ENCODE measurements around the gene DET1.
"Not testable (repeated sequence)": the region's sequence is repeated elsewhere in the genome, so short reads cannot be mapped to it uniquely, and the experiment has no call there.

The DET1 gene

GRCh38 chr15:88493844-88494243 lies 52.6 kb downstream of the DET1 start:
- ATAC-seq: no peak
- no peak for DNase-seq

DNA sequence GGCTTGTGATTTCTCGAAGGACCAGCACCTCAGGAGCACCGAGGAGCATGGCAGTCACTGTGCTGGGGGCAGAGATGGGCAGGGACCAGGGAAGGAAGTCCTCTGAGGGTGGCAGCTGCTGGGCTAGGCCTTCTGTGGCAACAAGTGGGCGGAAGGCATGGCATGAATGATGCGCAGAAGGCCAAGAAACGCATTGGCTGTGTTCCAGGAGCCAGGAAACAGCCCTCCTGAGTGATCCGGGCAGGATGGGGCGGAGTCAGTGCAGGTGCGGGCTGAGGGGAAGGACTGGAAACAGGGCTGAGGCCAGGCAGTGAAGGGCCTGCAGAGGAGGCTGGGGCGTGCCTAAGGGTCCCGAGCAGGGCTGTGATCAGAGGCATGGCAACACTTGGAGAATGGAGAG lies 55.3 kb downstream of the DET1 start:
- no peak for ATAC-seq
- no peak for DNase-seq

GRCh38 chr15:88490036-88490435 lies 56.4 kb downstream of the DET1 start:
- no peak for ATAC-seq
- DNase-seq: no peak

GRCh38 chr15:88489321-88489720 lies 57.2 kb downstream of the DET1 start:
- ATAC-seq (no peak), DNase-seq (no peak)

GRCh38 chr15:88487796-88488523 lies 58.5 kb downstream of the DET1 start:
- ATAC-seq (no peak), DNase-seq (no peak)

- ATAC-seq (no peak), DNase-seq (no peak)
These were observed 59.2 kb downstream of the DET1 start for GRCh38 chr15:88487178-88487795.

GRCh38 chr15:88484682-88485331 lies 61.7 kb downstream of the DET1 start:
- no peak for DNase-seq
- no peak for ATAC-seq

DNA sequence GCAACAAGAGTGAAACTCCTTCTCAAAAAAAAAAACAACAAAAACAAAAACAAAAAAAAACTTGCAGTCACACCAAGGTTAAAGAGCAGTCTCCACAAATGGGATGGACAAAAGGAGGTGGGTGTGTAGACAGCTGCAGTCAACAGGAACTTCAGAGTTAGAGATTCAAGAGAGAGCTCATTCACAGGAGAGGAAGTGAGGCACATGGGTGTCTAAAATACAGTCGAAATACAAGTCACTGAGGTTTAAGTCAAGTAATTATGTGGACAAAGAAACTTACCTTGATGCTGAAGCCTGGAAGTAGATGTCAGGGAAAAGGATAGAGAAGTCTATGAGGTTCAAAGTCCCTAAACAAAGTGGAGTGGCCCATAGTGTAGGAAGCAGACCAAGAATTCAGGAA lies 64.2 kb downstream of the DET1 start:
- ATAC-seq (no peak), DNase-seq (no peak)

DNA sequence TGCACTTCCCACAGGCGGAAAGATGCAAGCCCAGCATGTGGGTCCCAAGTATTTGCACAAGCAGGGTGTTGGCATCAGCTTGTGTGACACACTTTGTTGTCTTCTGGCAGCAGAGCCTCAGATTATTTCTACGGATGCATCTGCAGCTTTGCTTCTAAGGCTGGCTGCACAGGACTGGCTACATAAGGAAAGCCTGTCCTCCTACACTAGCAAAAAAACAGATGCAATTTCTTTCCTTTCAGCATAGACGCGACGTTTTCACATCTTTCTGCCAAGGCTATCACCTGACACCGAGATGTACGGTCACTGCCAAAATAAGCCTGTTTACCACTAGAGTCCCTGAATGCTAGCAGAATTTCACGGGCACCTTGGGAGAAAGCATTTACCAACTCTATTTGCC lies 65.5 kb downstream of the DET1 start:
- DNase-seq (no peak), ATAC-seq (no peak)

GRCh38 chr15:88479169-88479568 lies 67.3 kb downstream of the DET1 start:
- ATAC-seq (no peak), DNase-seq (no peak)

GRCh38 chr15:88477904-88478303 lies 68.6 kb downstream of the DET1 start:
- no peak for DNase-seq
- no peak for ATAC-seq

GRCh38 chr15:88477126-88477525 lies 69.4 kb downstream of the DET1 start:
- DNase-seq: no peak
- no peak for ATAC-seq

DNA sequence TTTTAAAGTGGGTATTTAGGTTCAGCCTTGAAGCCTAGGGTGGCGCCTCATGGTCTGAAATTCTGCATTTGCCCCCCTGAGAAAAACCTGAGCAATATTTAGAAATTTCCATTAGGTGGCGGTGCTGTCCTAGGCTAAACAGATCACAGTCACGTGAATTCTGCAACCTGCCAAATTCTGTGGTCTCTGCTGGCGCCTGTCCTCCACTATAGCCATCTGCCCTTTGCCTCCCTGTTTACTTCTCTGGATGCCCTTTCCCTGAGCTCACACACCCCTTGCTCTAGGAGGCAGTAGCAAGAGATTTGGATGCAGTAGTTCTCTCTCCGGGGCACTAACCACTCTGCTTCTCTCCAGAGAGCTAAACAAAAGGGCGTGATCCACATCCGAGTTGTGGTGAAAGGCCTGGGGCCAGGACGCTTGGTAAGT lies 69.8 kb downstream of the DET1 start:
- ATAC-seq (no peak), DNase-seq (no peak)

DNA sequence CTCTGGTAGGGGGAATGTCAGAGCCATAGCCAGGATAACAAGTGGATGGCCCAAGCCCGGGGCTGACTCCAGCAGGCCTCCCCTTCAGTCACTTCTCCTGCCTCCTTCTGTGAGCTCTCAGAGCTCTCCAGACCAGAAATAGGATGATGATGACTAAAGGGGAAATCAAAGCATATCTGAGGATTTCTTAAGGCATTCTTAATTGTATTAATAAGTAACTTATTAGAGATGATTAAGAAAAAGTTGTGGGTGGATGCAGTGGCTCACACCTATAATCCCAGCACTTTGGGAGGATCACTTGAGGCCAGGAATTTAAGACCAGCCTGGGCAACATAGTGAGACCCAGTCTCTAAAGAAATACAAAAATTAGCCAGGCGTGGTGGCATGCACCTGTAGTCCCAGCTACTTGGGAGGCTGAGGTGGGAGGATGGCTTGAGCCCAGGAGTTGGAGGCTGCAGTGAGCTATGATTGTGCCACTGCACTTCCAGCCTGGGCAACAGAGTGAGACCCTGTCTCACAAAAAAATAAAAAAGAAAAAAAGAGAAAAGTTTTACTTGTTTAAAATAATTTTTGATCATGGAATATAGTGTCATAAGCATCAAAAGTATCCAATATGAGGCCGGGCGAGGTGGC lies 72.7 kb downstream of the DET1 start:
- ATAC-seq, DNase-seq: not testable (repeated sequence)

- no peak for ATAC-seq
These were observed 74.3 kb downstream of the DET1 start for GRCh38 chr15:88472225-88472624.

GRCh38 chr15:88470625-88471372 lies 75.7 kb downstream of the DET1 start:
- DNase-seq (no peak), ATAC-seq (no peak)

More at GRCh38 chr15:88472225-88472624, 74.3 kb downstream of the DET1 start:
- no peak for DNase-seq

DNA sequence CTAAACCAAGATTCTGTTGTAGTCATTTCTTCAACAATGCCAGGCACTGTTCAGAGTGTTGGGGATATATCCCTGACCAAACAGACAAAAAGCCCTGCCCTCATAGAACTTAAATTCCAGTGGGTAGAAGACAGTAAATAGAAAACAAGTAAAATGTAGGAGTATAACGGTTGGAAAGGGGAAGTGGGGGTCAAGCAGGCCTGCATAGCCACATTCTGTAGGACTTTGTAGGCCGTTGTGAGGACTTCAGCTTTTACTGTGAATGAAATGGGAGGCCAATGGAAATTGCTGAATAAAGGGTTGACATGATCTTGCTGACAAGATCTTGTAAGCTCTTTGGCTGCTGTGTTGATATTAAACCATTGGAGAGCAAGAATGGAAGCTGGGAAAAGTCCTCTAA lies 77.2 kb downstream of the DET1 start:
- no peak for ATAC-seq
- no peak for DNase-seq

DNA sequence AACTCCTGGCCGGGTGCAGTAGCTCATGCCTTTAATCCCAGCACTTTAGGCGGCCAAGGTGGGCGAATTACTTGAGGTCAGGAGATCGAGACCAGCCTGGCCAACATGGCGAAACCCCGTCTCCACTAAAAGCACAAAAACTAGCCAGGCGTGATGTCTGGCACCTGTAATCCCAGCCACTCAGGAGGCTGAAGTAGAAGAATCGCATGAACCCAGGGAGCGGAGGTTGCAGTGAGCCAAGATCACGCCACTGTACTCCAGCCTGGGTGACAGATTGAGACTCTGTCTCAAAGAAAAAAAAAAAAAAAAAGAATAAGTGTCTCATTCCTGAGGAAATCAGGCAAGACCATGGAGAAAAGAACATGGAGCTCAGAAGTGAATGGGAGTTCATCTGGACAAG lies 77.8 kb downstream of the DET1 start:
- not testable (repeated sequence) for ATAC-seq, DNase-seq

DNA sequence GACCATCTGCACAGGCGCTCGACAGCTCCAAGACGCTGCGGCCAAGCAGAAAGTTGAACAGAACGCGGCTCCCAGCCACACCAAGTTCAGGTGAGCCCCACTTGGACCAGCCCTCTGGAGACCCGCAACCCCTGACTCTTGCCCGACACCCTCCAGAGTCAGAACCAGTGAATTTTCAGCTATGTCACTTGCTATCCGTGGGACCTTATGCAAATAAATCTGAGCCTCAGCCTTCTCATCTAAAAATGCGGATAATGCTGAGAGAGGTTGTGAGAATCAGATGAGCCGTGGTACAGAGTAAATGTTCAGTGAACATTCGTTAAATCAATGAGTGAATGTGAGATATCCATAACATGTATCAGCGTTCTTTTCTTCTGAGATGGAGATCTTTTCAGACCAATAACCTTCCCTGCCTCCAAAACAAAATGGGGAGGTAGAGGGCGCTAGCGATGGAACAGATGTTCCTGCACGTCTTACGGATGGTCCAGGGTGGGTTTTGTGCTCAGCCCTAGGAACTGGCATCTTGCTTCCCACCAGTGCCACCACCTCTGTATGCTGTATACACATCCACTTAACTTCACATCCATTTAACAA lies 78.4 kb downstream of the DET1 start:
- peak; percentile 28 for DNase-seq
- ATAC-seq: no peak

DNA sequence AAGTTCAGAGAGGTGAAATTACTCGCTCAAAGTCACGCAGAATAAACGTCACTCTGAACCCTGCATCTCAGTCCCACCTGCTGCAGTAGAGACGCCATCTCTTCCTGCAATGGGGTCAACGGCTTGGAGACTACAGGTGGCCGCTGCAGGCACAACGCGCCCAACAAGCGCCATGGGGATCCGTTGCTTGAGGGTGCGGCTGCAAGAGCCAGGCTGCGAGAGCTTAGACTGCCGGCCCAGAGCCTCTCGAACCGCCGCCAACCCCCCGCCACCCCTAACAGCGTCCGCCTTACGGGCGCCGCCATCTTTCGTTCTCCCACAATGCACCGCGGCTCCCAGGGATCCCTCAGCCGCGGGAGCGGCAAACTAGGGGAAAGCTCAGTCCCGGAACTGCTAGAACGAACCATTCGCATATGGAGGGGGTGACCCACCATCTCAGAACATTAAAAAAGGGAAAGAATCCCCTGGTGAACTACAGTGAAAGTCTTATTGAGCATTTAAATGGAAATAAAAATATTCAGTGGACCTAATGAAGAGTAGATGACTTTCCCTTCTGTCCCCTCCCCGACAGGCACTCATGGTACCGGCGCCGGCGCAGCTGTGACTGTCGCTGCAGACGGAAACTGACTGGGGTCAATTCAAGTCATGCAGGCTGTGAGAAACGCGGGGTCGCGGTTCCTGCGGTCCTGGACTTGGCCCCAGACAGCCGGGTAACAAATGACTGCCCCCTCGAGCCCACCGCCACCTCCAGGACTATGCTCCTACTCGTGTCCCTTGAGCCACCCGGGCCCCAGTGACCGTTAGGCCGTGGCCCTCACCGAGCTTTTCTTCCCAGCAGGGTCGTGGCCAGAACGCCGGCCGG lies 79.2 kb downstream of the DET1 start, which contains the start of the genes MRPL46 and MRPS11:
Gene MRPL46, minus strand, starts transcription at position 316 of the 862 bp plus-strand sequence. Its CDS starts 11 bp downstream, at position 305.
Gene MRPS11, plus strand, starts transcription at position 636 of the 862 bp plus-strand sequence. Its CDS starts 10 bp downstream, at position 646.
- DNase-seq (peak; percentile 93), ATAC-seq (peak; percentile 92)
